ENCODE measurements around the gene KCNH5.

Gene KCNH5

DNA sequence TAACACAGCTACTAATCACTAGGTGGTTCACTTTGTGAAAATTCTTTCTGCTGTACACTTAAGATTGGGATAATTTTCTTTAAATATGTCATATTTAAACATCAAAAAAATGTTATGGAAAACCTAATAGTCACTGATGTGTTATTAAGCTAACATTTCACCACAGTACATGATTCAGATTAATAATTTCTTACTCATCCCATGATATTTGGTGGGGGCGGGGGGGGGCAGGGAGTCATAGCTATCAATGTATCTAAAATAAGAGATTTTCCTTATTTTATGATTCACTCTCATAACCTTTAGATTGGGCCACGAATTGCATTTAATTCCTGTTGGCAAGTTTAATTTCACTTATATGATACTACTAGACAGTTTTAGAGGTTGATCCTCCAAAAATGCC lies 88.8 kb downstream of the KCNH5 start:
- Histone ChIP-seq H3K4me2 (ENCODE audit: low read depth, low read length, poor library complexity, severe bottlenecking) (no peak overlapping the region), H3K27me3 (ENCODE audit: insufficient read depth, low read length, poor library complexity, severe bottlenecking) (no peaks in the 10 kb centered on the region), H3K9ac (ENCODE audit: low read depth, low read length, poor library complexity, severe bottlenecking) (no peak overlapping the region), H2AFZ (ENCODE audit: low read length) (no peak overlapping the region), H3K79me2 (ENCODE audit: insufficient read depth, low read length) (no peaks in the 10 kb centered on the region), H3K4me1 (ENCODE audit: insufficient read depth, low read length, poor library complexity, severe bottlenecking) (no peaks in the 10 kb centered on the region), H4K20me1 (ENCODE audit: insufficient read depth, low read length, poor library complexity, severe bottlenecking) (no peaks in the 10 kb centered on the region), H3K9me3 (ENCODE audit: insufficient read depth, low read depth, low read length) (no peaks in the 10 kb centered on the region), H3K9me2 (replicated peaks; ENCODE audit: low read depth, low read length) (no peaks in the 10 kb centered on the region), H3K4me3 (ENCODE audit: low read length, poor library complexity, severe bottlenecking) (no peak overlapping the region), H3K36me3 (ENCODE audit: insufficient read depth, low read length) (no peaks in the 10 kb centered on the region), H3F3A (ENCODE audit: low read depth) (no peaks in the 10 kb centered on the region)
- no peak for TF ChIP-seq EZH2phosphoT487 (IDR thresholded peaks at IDR 0.05; ENCODE audit: borderline replicate concordance)
- TF ChIP-seq, protein P1, sequence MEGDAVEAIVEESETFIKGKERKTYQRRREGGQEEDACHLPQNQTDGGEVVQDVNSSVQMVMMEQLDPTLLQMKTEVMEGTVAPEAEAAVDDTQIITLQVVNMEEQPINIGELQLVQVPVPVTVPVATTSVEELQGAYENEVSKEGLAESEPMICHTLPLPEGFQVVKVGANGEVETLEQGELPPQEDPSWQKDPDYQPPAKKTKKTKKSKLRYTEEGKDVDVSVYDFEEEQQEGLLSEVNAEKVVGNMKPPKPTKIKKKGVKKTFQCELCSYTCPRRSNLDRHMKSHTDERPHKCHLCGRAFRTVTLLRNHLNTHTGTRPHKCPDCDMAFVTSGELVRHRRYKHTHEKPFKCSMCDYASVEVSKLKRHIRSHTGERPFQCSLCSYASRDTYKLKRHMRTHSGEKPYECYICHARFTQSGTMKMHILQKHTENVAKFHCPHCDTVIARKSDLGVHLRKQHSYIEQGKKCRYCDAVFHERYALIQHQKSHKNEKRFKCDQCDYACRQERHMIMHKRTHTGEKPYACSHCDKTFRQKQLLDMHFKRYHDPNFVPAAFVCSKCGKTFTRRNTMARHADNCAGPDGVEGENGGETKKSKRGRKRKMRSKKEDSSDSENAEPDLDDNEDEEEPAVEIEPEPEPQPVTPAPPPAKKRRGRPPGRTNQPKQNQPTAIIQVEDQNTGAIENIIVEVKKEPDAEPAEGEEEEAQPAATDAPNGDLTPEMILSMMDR (conservative IDR thresholded peaks at IDR 0.05; ENCODE audit: low read length): no peak

DNA sequence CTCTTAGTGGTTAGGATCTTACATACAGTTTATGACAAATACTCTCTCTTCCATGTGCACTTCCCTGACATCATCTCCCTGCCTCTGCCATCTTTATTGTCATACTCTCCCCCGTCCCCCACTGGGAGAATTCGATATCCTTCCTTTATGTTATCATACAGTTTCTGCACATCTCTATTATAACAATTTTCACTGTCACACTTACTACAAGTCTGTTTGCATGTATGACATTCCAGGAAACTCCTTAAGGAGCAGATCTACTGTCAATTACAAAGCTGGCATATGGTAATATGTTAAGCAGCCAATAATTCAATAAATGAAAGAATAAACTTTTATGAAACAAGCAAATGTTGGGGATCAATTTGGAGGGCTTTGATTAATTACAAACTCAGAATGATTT lies 91.1 kb downstream of the KCNH5 start:
- Histone ChIP-seq H3K9me2 (replicated peaks; ENCODE audit: low read depth, low read length) (no peaks in the 10 kb centered on the region), H2AFZ (ENCODE audit: low read length) (no peak overlapping the region), H3K27me3 (ENCODE audit: insufficient read depth, low read length, poor library complexity, severe bottlenecking) (no peaks in the 10 kb centered on the region), H3K9ac (ENCODE audit: low read depth, low read length, poor library complexity, severe bottlenecking) (no peak overlapping the region), H3K9me3 (ENCODE audit: insufficient read depth, low read depth, low read length) (no peaks in the 10 kb centered on the region), H4K20me1 (ENCODE audit: insufficient read depth, low read length, poor library complexity, severe bottlenecking) (no peaks in the 10 kb centered on the region), H3K4me2 (ENCODE audit: low read depth, low read length, poor library complexity, severe bottlenecking) (no peak overlapping the region), H3K36me3 (ENCODE audit: insufficient read depth, low read length) (no peaks in the 10 kb centered on the region), H3K4me1 (ENCODE audit: insufficient read depth, low read length, poor library complexity, severe bottlenecking) (no peaks in the 10 kb centered on the region), H3F3A (ENCODE audit: low read depth) (no peaks in the 10 kb centered on the region), H3K79me2 (ENCODE audit: insufficient read depth, low read length) (no peaks in the 10 kb centered on the region), H3K4me3 (ENCODE audit: low read length, poor library complexity, severe bottlenecking) (no peak overlapping the region)
- TF ChIP-seq EZH2phosphoT487 (IDR thresholded peaks at IDR 0.05; ENCODE audit: borderline replicate concordance): no peak
- TF ChIP-seq, protein P1 (conservative IDR thresholded peaks at IDR 0.05; ENCODE audit: low read length): no peak

DNA sequence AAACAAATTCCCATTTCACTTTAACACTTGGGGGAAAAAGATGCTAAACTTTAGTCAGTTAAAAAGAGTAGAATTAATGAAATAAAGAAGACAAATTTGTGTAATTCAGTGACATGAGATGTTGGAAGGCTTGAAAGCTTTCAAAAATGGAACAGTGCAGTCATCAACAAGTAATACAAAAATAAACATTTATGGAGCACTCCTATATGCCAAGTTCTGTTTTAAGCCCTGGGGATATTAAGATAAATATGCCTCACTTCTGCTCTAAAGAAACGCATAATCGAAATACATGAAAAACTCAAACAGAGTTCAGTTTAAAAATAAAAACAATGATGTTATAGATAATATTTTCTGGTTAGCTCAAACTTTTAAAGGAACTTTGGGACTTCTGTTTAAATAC lies 93.0 kb downstream of the KCNH5 start:
- TF ChIP-seq, protein P1 (conservative IDR thresholded peaks at IDR 0.05; ENCODE audit: low read length): no peak
- no peak for TF ChIP-seq EZH2phosphoT487 (IDR thresholded peaks at IDR 0.05; ENCODE audit: borderline replicate concordance)
- no peaks in the 10 kb centered on the region for H3K36me3 ChIP-seq (ENCODE audit: insufficient read depth, low read length)
- no peak overlapping the region for H3K9ac ChIP-seq (ENCODE audit: low read depth, low read length, poor library complexity, severe bottlenecking)
- H4K20me1 ChIP-seq (ENCODE audit: insufficient read depth, low read length, poor library complexity, severe bottlenecking): no peaks in the 10 kb centered on the region
- no peaks in the 10 kb centered on the region for H3K79me2 ChIP-seq (ENCODE audit: insufficient read depth, low read length)
- no peak overlapping the region for H2AFZ ChIP-seq (ENCODE audit: low read length)
- H3K4me2 ChIP-seq (ENCODE audit: low read depth, low read length, poor library complexity, severe bottlenecking): no peak overlapping the region
- no peak overlapping the region for H3K4me3 ChIP-seq (ENCODE audit: low read length, poor library complexity, severe bottlenecking)
- no peaks in the 10 kb centered on the region for H3K27me3 ChIP-seq (ENCODE audit: insufficient read depth, low read length, poor library complexity, severe bottlenecking)
- no peaks in the 10 kb centered on the region for H3F3A ChIP-seq (ENCODE audit: low read depth)
- no peaks in the 10 kb centered on the region for H3K9me3 ChIP-seq (ENCODE audit: insufficient read depth, low read depth, low read length)
- H3K9me2 ChIP-seq (replicated peaks; ENCODE audit: low read depth, low read length): no peaks in the 10 kb centered on the region
- H3K4me1 ChIP-seq (ENCODE audit: insufficient read depth, low read length, poor library complexity, severe bottlenecking): no peaks in the 10 kb centered on the region
